SK-N-SH treated with all-trans-retinoic acid at 6 μM for 48 hours (cell line): ENCODE results near the gene MCFD2.

ENCODE experiments used
- ESRRG ChIP-seq: fragments of 250-450 bp; sonication (Bioruptor Pico); IDR thresholded peaks from 2 replicates; pipeline ENCODE4 v1.6.1; 2021; ENCODE audit warnings: mild to moderate bottlenecking
- ISL1 ChIP-seq: fragments of 250-450 bp; sonication (Bioruptor Pico); IDR thresholded peaks from 2 replicates; pipeline ENCODE4 v2.1.2; 2022; ENCODE audit warnings: mild to moderate bottlenecking, moderate library complexity
- POU6F1 ChIP-seq: fragments of 250-450 bp; sonication (Bioruptor Pico); IDR thresholded peaks from 2 replicates; pipeline ENCODE4 v1.8.0; 2021; ENCODE audit warnings: low read depth, mild to moderate bottlenecking, moderate library complexity, borderline replicate concordance
- ZFP3 ChIP-seq: fragments of 250-450 bp; sonication (Bioruptor Pico); IDR thresholded peaks from 2 replicates; pipeline ENCODE4 v1.5.0; 2020; ENCODE audit warnings: mild to moderate bottlenecking, moderate library complexity

- TF ChIP-seq ISL1 (CRISPR knock-in tag) (no peak), POU6F1 (CRISPR knock-in tag) (no peak), ESRRG (no peak), ZFP3 (CRISPR knock-in tag) (no peak)
Measured at GRCh38 chr2:46879511-46879910, 36.1 kb downstream of the MCFD2 start.
